ENCODE results near the gene FAM163B.
"Not testable (repeated sequence)": the region's sequence is repeated elsewhere in the genome, so short reads cannot be mapped to it uniquely, and the experiment has no call there.

The FAM163B gene

GRCh38 chr9:133629221-133630110 is 20.3 kb upstream of the FAM163B start:
- Histone ChIP-seq H3K36me3 (ENCODE audit: low read depth) (no peaks in the 10 kb centered on the region), H3K9me3 (ENCODE audit: severe bottlenecking) (no peaks in the 10 kb centered on the region), H3K27ac (ENCODE audit: poor library complexity, severe bottlenecking) (no peak overlapping the region), H3K27me3 (ENCODE audit: insufficient read depth, poor library complexity, severe bottlenecking) (peaks cover 7% of the 10 kb centered on the region), H3K4me1 (ENCODE audit: insufficient read depth, poor library complexity, severe bottlenecking) (no peaks in the 10 kb centered on the region), H3K4me3 (ENCODE audit: severe bottlenecking) (no peak overlapping the region)
- no peak for TF ChIP-seq CTCF (IDR thresholded peaks at IDR 0.05; ENCODE audit: poor library complexity, severe bottlenecking)
- DNase-seq (ENCODE audit: low spot score) (no peak), ATAC-seq (ENCODE audit: low read depth) (no peak)

GRCh38 chr9:133628766-133629165 is 19.6 kb upstream of the FAM163B start:
- DNase-seq (ENCODE audit: low spot score) (no peak), ATAC-seq (ENCODE audit: low read depth) (no peak)
- Histone ChIP-seq H3K27me3 (ENCODE audit: insufficient read depth, poor library complexity, severe bottlenecking) (peaks cover 5% of the 10 kb centered on the region), H3K4me1 (ENCODE audit: insufficient read depth, poor library complexity, severe bottlenecking) (no peaks in the 10 kb centered on the region), H3K27ac (ENCODE audit: poor library complexity, severe bottlenecking) (no peak overlapping the region), H3K36me3 (ENCODE audit: low read depth) (no peaks in the 10 kb centered on the region), H3K4me3 (ENCODE audit: severe bottlenecking) (no peak overlapping the region), H3K9me3 (ENCODE audit: severe bottlenecking) (no peaks in the 10 kb centered on the region)
- TF ChIP-seq CTCF (IDR thresholded peaks at IDR 0.05; ENCODE audit: poor library complexity, severe bottlenecking), result no peak

- ATAC-seq (ENCODE audit: low read depth), result no peak
- H3K4me1 ChIP-seq (ENCODE audit: insufficient read depth, poor library complexity, severe bottlenecking), result no peaks in the 10 kb centered on the region
- no peaks in the 10 kb centered on the region for H3K36me3 ChIP-seq (ENCODE audit: low read depth)
- no peak overlapping the region for H3K4me3 ChIP-seq (ENCODE audit: severe bottlenecking)
- H3K27ac ChIP-seq (ENCODE audit: poor library complexity, severe bottlenecking), result no peak overlapping the region
- H3K27me3 ChIP-seq (ENCODE audit: insufficient read depth, poor library complexity, severe bottlenecking), result peaks cover 10% of the 10 kb centered on the region
- H3K9me3 ChIP-seq (ENCODE audit: severe bottlenecking), result no peaks in the 10 kb centered on the region
- no peak for TF ChIP-seq CTCF (IDR thresholded peaks at IDR 0.05; ENCODE audit: poor library complexity, severe bottlenecking)
- no peak for DNase-seq (ENCODE audit: low spot score)
These were observed 18.2 kb upstream of the FAM163B start for GRCh38 chr9:133627341-133627740.

- H3K27ac ChIP-seq (ENCODE audit: poor library complexity, severe bottlenecking), result not testable (repeated sequence)
These were observed 16.8 kb upstream of the FAM163B start for GRCh38 chr9:133626008-133626407.

GRCh38 chr9:133622555-133622954 is 13.4 kb upstream of the FAM163B start:
- H3K27ac ChIP-seq (ENCODE audit: poor library complexity, severe bottlenecking), result no peak overlapping the region

More at GRCh38 chr9:133626008-133626407, 16.8 kb upstream of the FAM163B start:
- H3K4me3 ChIP-seq (ENCODE audit: severe bottlenecking); H3K9me3 ChIP-seq (ENCODE audit: severe bottlenecking); H3K36me3 ChIP-seq (ENCODE audit: low read depth); H3K4me1 ChIP-seq (ENCODE audit: insufficient read depth, poor library complexity, severe bottlenecking); DNase-seq (ENCODE audit: low spot score); ATAC-seq (ENCODE audit: low read depth): not testable (repeated sequence)
- peaks cover 13% of the 10 kb centered on the region for H3K27me3 ChIP-seq (ENCODE audit: insufficient read depth, poor library complexity, severe bottlenecking)

More at GRCh38 chr9:133622555-133622954, 13.4 kb upstream of the FAM163B start:
- no peaks in the 10 kb centered on the region for H3K4me1 ChIP-seq (ENCODE audit: insufficient read depth, poor library complexity, severe bottlenecking)
- no peaks in the 10 kb centered on the region for H3K36me3 ChIP-seq (ENCODE audit: low read depth)
- ATAC-seq (ENCODE audit: low read depth), result no peak
- H3K4me3 ChIP-seq (ENCODE audit: severe bottlenecking), result no peak overlapping the region
- no peak for TF ChIP-seq CTCF (IDR thresholded peaks at IDR 0.05; ENCODE audit: poor library complexity, severe bottlenecking)
- DNase-seq (ENCODE audit: low spot score), result no peak
- no peaks in the 10 kb centered on the region for H3K9me3 ChIP-seq (ENCODE audit: severe bottlenecking)
- H3K27me3 ChIP-seq (ENCODE audit: insufficient read depth, poor library complexity, severe bottlenecking), result peaks cover 39% of the 10 kb centered on the region

Measured in RWPE2 (cell line).